Common myeloid progenitor, CD34-positive (primary cell): ENCODE results near the gene THSD7B.

Source experiments
- CTCF ChIA-PET: fragments of 350-600 bp; sonication (Branson Sonifier 250); formaldehyde crosslinking; loops from one replicate; lab custom pipeline; 2021; ENCODE audit warnings: antibody characterized with exemption; lab: Charles Lee
- POLR2A ChIA-PET: fragments of 350-600 bp; sonication (Branson Sonifier 250); formaldehyde crosslinking; loops from one replicate; lab custom pipeline; 2021; ENCODE audit warnings: antibody characterized with exemption; lab: Charles Lee
- DNase-seq, 3 donors: peaks; one replicate each; pipeline versions ENCODE4 v3.0.0 to v3.0.0-alpha.2; 2013
- H3K27ac ChIP-seq, 2 experiments: 1 replicate in 1 of 2; 2 replicates in 1 of 2; pipeline ENCODE4 v1.7.0; 2013; ENCODE audit warnings: inconsistent platforms in 2 of 2, low read length in 2 of 2, mild to moderate bottlenecking in 2 of 2, low read depth in 1 of 2, moderate library complexity in 1 of 2; ENCODE audit not compliant: severe bottlenecking in 2 of 2, insufficient read depth in 1 of 2, poor library complexity in 1 of 2
- H3K27me3 ChIP-seq, 5 experiments: replicated peaks in 2 of 5; 1 replicate in 3 of 5; 2 replicates in 2 of 5; pipeline versions ENCODE4 v1.6.1 to v1.7.0; 2013; ENCODE audit warnings: low read length in 4 of 5, mild to moderate bottlenecking in 2 of 5, moderate library complexity in 2 of 5, inconsistent platforms in 1 of 5; ENCODE audit not compliant: insufficient read depth in 5 of 5, control insufficient read depth in 4 of 5
- H3K36me3 ChIP-seq, 4 experiments: 1 replicate in 2 of 4; 2 replicates in 2 of 4; pipeline versions ENCODE4 v1.6.1 to v1.7.0; 2013; ENCODE audit warnings: low read length in 3 of 4, control low read depth in 1 of 4, mild to moderate bottlenecking in 1 of 4; ENCODE audit not compliant: control insufficient read depth in 4 of 4, insufficient read depth in 4 of 4
- H3K4me1 ChIP-seq, 4 experiments: 1 replicate in 3 of 4; 2 replicates in 1 of 4; pipeline versions ENCODE4 v1.6.1 to v1.7.1; 2013; ENCODE audit warnings: low read length in 3 of 4, mild to moderate bottlenecking in 3 of 4, control low read depth in 1 of 4, inconsistent platforms in 1 of 4, moderate library complexity in 1 of 4; ENCODE audit not compliant: control insufficient read depth in 4 of 4, insufficient read depth in 4 of 4; ENCODE audit errors: control extremely low read depth in 1 of 4
- H3K4me3 ChIP-seq, 7 experiments: 1 replicate in 4 of 7; 2 replicates in 3 of 7; pipeline versions ENCODE4 v1.5.1 to v1.7.0; 2013; ENCODE audit warnings: mild to moderate bottlenecking in 7 of 7, low read length in 6 of 7, moderate library complexity in 6 of 7, inconsistent platforms in 2 of 7, low read depth in 2 of 7, control low read depth in 1 of 7; ENCODE audit not compliant: insufficient read depth in 4 of 7, control insufficient read depth in 1 of 7; ENCODE audit errors: extremely low read depth in 1 of 7
- H3K9me3 ChIP-seq, 5 experiments: 1 replicate in 4 of 5; 2 replicates in 1 of 5; pipeline versions ENCODE4 v1.6.1 to v1.7.1; 2013; ENCODE audit warnings: low read length in 4 of 5, mild to moderate bottlenecking in 2 of 5, inconsistent platforms in 1 of 5, low read depth in 1 of 5, moderate library complexity in 1 of 5; ENCODE audit not compliant: control insufficient read depth in 4 of 5, insufficient read depth in 2 of 5; ENCODE audit errors: control extremely low read depth in 1 of 5
- WGBS: methylation state at CpG from one replicate; pipeline ENCODE4 v1.1.5; 2013; ENCODE audit not compliant: insufficient coverage; 5-methylcytosine and 5-hydroxymethylcytosine counted together

Gene THSD7B

GRCh38 chr2:137262594-137262993, 497.2 kb downstream of the THSD7B start:
- POLR2A ChIA-PET: no interaction called here
- DNase-seq: no peak
- H3K36me3 ChIP-seq: no peaks in the 10 kb centered on the region
- CTCF ChIA-PET: no interaction called here
- H3K4me1 ChIP-seq: no peaks in the 10 kb centered on the region
- H3K27me3 ChIP-seq: no peaks in the 10 kb centered on the region
- no peak overlapping the region for H3K27ac ChIP-seq
- H3K4me3 ChIP-seq: no peak overlapping the region
- no peaks in the 10 kb centered on the region for H3K9me3 ChIP-seq
- WGBS: no CpG with 5 or more reads among the region's 2 CpGs

GRCh38 chr2:137287913-137288639, 522.7 kb downstream of the THSD7B start:
- H3K4me1 ChIP-seq: no peaks in the 10 kb centered on the region
- H3K36me3 ChIP-seq: no peaks in the 10 kb centered on the region
- ChIA-PET POLR2A (no interaction called here), CTCF (no interaction called here)
- H3K9me3 ChIP-seq: no peaks in the 10 kb centered on the region
- DNase-seq: no peak
- H3K27ac ChIP-seq: no peak overlapping the region
- H3K27me3 ChIP-seq: no peaks in the 10 kb centered on the region
- H3K4me3 ChIP-seq: no peak overlapping the region
- WGBS: 58% methylated on average over 2 of the region's 4 CpGs

GRCh38 chr2:137291836-137292570, 526.7 kb downstream of the THSD7B start:
- DNase-seq: no peak
- Histone ChIP-seq H3K4me3 (no peak overlapping the region), H3K27ac (no peak overlapping the region), H3K27me3 (no peaks in the 10 kb centered on the region), H3K36me3 (no peaks in the 10 kb centered on the region), H3K9me3 (no peaks in the 10 kb centered on the region), H3K4me1 (no peaks in the 10 kb centered on the region)
- ChIA-PET CTCF (no interaction called here), POLR2A (no interaction called here)

GRCh38 chr2:137298377-137298776, 533.0 kb downstream of the THSD7B start:
- no peaks in the 10 kb centered on the region for H3K36me3 ChIP-seq
- 79% methylated on average over 1 of the region's 3 CpGs for WGBS
- ChIA-PET POLR2A (no interaction called here), CTCF (no interaction called here)
- H3K27me3 ChIP-seq: no peaks in the 10 kb centered on the region
- no peak overlapping the region for H3K27ac ChIP-seq
- no peak overlapping the region for H3K4me3 ChIP-seq
- peaks cover 0 to 5% (median 0%) of the 10 kb centered on the region in 5 experiments for H3K9me3 ChIP-seq
- no peaks in the 10 kb centered on the region for H3K4me1 ChIP-seq
- DNase-seq: no peak

- Histone ChIP-seq H3K27me3 (no peaks in the 10 kb centered on the region), H3K4me3 (no peak overlapping the region), H3K27ac (no peak overlapping the region), H3K9me3 (peaks cover 0 to 5% (median 0%) of the 10 kb centered on the region in 5 experiments), H3K4me1 (no peaks in the 10 kb centered on the region), H3K36me3 (no peaks in the 10 kb centered on the region)
- CTCF ChIA-PET: no interaction called here
- no peak for DNase-seq
- POLR2A ChIA-PET: no interaction called here
- no CpG with 5 or more reads among the region's 2 CpGs for WGBS
These were observed 535.6 kb downstream of the THSD7B start for GRCh38 chr2:137300987-137301386.

- Histone ChIP-seq H3K4me1 (no peaks in the 10 kb centered on the region), H3K4me3 (no peak overlapping the region), H3K27ac (no peak overlapping the region), H3K27me3 (no peaks in the 10 kb centered on the region), H3K9me3 (peaks cover 0 to 5% (median 0%) of the 10 kb centered on the region in 5 experiments), H3K36me3 (no peaks in the 10 kb centered on the region)
- POLR2A ChIA-PET: no interaction called here
- DNase-seq: no peak
- CTCF ChIA-PET: no interaction called here
- 92% methylated on average over 3 of the region's 3 CpGs for WGBS
These were observed 537.6 kb downstream of the THSD7B start for GRCh38 chr2:137302957-137303356.

GRCh38 chr2:137316075-137316474, 550.7 kb downstream of the THSD7B start:
- no peak for DNase-seq
- WGBS: 96% methylated on average over 4 of the region's 4 CpGs
- no peak overlapping the region for H3K4me3 ChIP-seq
- H3K4me1 ChIP-seq: no peaks in the 10 kb centered on the region
- ChIA-PET POLR2A (no interaction called here), CTCF (no interaction called here)
- H3K36me3 ChIP-seq: no peaks in the 10 kb centered on the region
- no peaks in the 10 kb centered on the region for H3K9me3 ChIP-seq
- no peaks in the 10 kb centered on the region for H3K27me3 ChIP-seq
- H3K27ac ChIP-seq: no peak overlapping the region
